ENCODE measurements around the gene TTBK2.

TTBK2 gene

GRCh38 chr15:42704492-42704926 is 216.1 kb downstream of the TTBK2 start:
- peak; percentile 49 for DNase-seq (ENCODE audit: low read depth)
- no peak overlapping the region for H3K4me3 ChIP-seq (ENCODE audit: low read depth, low read length)
- TF ChIP-seq CTCF (IDR thresholded peaks at IDR 0.05; ENCODE audit: low read depth, low read length, missing control alignments) = peak; percentile 96

GRCh38 chr15:42696626-42697025 is 224.0 kb downstream of the TTBK2 start:
- TF ChIP-seq CTCF (IDR thresholded peaks at IDR 0.05; ENCODE audit: low read depth, low read length, missing control alignments) = no peak
- DNase-seq (ENCODE audit: low read depth) = no peak
- H3K4me3 ChIP-seq (ENCODE audit: low read depth, low read length) = no peak overlapping the region

GRCh38 chr15:42695527-42696071 is 225.0 kb downstream of the TTBK2 start:
- TF ChIP-seq CTCF (IDR thresholded peaks at IDR 0.05; ENCODE audit: low read depth, low read length, missing control alignments) = no peak
- H3K4me3 ChIP-seq (ENCODE audit: low read depth, low read length) = no peak overlapping the region
- DNase-seq (ENCODE audit: low read depth) = no peak

- no peak overlapping the region for H3K4me3 ChIP-seq (ENCODE audit: low read depth, low read length)
- TF ChIP-seq CTCF (IDR thresholded peaks at IDR 0.05; ENCODE audit: low read depth, low read length, missing control alignments) = no peak
- no peak for DNase-seq (ENCODE audit: low read depth)
These were observed 226.2 kb downstream of the TTBK2 start for GRCh38 chr15:42694398-42694797.

GRCh38 chr15:42693942-42694341 is 226.6 kb downstream of the TTBK2 start:
- H3K4me3 ChIP-seq (ENCODE audit: low read depth, low read length) = no peak overlapping the region
- TF ChIP-seq CTCF (IDR thresholded peaks at IDR 0.05; ENCODE audit: low read depth, low read length, missing control alignments) = no peak
- DNase-seq (ENCODE audit: low read depth) = no peak

- DNase-seq (ENCODE audit: low read depth) = no peak
These were observed 227.1 kb downstream of the TTBK2 start for GRCh38 chr15:42693496-42693895.

More at GRCh38 chr15:42693496-42693895, 227.1 kb downstream of the TTBK2 start:
- no peak for TF ChIP-seq CTCF (IDR thresholded peaks at IDR 0.05; ENCODE audit: low read depth, low read length, missing control alignments)
- H3K4me3 ChIP-seq (ENCODE audit: low read depth, low read length) = no peak overlapping the region

Measured in GM12864 (cell line).